Measurements from ENCODE around the gene CASP9.

Gene CASP9

GRCh38 chr1:15524021-15524282 lies at the start of gene CASP9:
TSS of gene CASP9 (minus strand) at chr1:15524215. CDS start at chr1:15524200, 15 bp downstream.
- Histone ChIP-seq H3K36me3 (ENCODE audit: insufficient read depth, low read length) (no peaks in the 10 kb centered on the region), H3K9ac (ENCODE audit: low read length) (peak within 1 kb of the TSS; percentile 47), H3K27ac (ENCODE audit: low read depth, low read length) (peak within 1 kb of the TSS; percentile 98), H3K27me3 (ENCODE audit: control insufficient read depth in 1 of 2, insufficient read depth in 2 of 2, low read length in 2 of 2) (no peaks in the 10 kb centered on the region), H3K4me3 (ENCODE audit: low read depth in 1 of 2, low read length in 2 of 2) (peak within 1 kb of the TSS; percentile 77 to 97), H3K9me3 (ENCODE audit: low read length) (no peaks in the 10 kb centered on the region), H3K4me1 (ENCODE audit: insufficient read depth, low read length) (peaks cover 29% of the 10 kb centered on the region)

- H3K27ac ChIP-seq (ENCODE audit: low read depth, low read length) = no peak overlapping the region
These were observed 49.5 kb upstream of the CASP9 start for GRCh38 chr1:15573477-15573876.

DNA sequence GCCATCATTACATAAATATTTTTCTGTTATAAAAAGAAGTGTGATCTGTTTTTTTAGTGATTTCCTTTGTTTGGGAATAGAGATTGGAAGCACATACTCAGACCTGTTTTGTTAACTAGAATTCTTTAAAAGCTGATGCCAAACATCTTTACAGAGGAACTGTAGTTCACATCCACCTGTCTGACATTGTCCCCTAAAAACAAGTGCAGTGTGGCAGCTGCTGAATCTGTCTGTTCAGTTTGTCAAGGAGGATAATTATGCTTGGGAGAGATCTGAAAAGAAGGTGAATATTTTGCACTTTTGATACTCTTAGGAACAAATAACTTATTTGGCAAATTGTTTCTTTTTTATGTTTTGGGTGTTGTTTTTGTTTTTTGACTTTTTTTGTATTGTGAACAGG lies 47.3 kb upstream of the CASP9 start:
- no peaks in the 10 kb centered on the region for H3K9me3 ChIP-seq (ENCODE audit: low read length)
- peaks cover 32% of the 10 kb centered on the region for H3K36me3 ChIP-seq (ENCODE audit: insufficient read depth, low read length)
- H3K27ac ChIP-seq (ENCODE audit: low read depth, low read length) = no peak overlapping the region
- no peak overlapping the region for H3K9ac ChIP-seq (ENCODE audit: low read length)
- no peaks in the 10 kb centered on the region for H3K27me3 ChIP-seq (ENCODE audit: control insufficient read depth in 1 of 2, insufficient read depth in 2 of 2, low read length in 2 of 2)
- no peak overlapping the region for H3K4me3 ChIP-seq (ENCODE audit: low read depth in 1 of 2, low read length in 2 of 2)
- H3K4me1 ChIP-seq (ENCODE audit: insufficient read depth, low read length) = no peaks in the 10 kb centered on the region

More at GRCh38 chr1:15573477-15573876, 49.5 kb upstream of the CASP9 start:
- no peak overlapping the region for H3K4me3 ChIP-seq (ENCODE audit: low read depth in 1 of 2, low read length in 2 of 2)
- H3K9me3 ChIP-seq (ENCODE audit: low read length) = no peaks in the 10 kb centered on the region
- H3K27me3 ChIP-seq (ENCODE audit: control insufficient read depth in 1 of 2, insufficient read depth in 2 of 2, low read length in 2 of 2) = no peaks in the 10 kb centered on the region
- H3K9ac ChIP-seq (ENCODE audit: low read length) = no peak overlapping the region
- peaks cover 10% of the 10 kb centered on the region for H3K36me3 ChIP-seq (ENCODE audit: insufficient read depth, low read length)
- no peaks in the 10 kb centered on the region for H3K4me1 ChIP-seq (ENCODE audit: insufficient read depth, low read length)

- no peak overlapping the region for H3K4me3 ChIP-seq (ENCODE audit: low read depth in 1 of 2, low read length in 2 of 2)
- H3K4me1 ChIP-seq (ENCODE audit: insufficient read depth, low read length) = no peaks in the 10 kb centered on the region
- no peak overlapping the region for H3K27ac ChIP-seq (ENCODE audit: low read depth, low read length)
- no peak overlapping the region for H3K9ac ChIP-seq (ENCODE audit: low read length)
- no peaks in the 10 kb centered on the region for H3K27me3 ChIP-seq (ENCODE audit: control insufficient read depth in 1 of 2, insufficient read depth in 2 of 2, low read length in 2 of 2)
- no peaks in the 10 kb centered on the region for H3K9me3 ChIP-seq (ENCODE audit: low read length)
- peaks cover 36% of the 10 kb centered on the region for H3K36me3 ChIP-seq (ENCODE audit: insufficient read depth, low read length)
These were observed 46.8 kb upstream of the CASP9 start for GRCh38 chr1:15570861-15571260.

DNA sequence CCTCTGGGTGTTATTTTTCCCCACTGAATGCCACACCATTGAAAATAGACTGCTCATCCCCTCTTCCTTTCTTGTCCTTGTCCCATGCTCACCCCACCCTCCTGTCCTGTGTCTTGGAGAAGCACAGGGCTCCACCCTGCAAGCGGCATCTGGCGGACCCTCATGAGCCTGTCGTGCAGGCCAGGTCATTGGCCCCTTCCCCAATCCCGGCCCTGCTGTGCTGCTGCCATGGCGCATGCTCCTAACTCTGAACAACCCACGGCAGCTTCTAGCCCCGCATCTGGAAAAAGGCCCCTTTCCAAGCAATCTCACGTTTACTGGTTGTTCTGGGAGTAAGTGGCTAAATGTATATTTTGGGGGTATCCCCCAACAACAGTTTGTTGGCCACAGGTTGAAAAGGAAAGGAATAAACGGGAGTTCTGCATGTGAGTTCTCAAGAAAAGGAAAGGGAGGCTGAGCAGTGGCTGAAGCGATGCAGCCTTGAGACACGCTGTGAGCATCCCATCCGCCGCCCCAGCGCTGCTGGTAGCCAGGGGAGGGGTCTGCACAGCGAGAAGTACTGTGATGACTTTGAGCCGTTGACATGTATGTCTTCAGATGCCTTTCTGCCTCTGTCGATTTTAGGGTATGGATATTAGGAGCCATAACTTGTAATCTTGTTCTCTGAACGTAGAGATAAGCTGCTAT lies 44.5 kb upstream of the CASP9 start:
- Histone ChIP-seq H3K27me3 (ENCODE audit: control insufficient read depth in 1 of 2, insufficient read depth in 2 of 2, low read length in 2 of 2) (no peaks in the 10 kb centered on the region), H3K4me3 (ENCODE audit: low read depth in 1 of 2, low read length in 2 of 2) (no peak overlapping the region), H3K27ac (ENCODE audit: low read depth, low read length) (no peak overlapping the region), H3K4me1 (ENCODE audit: insufficient read depth, low read length) (no peaks in the 10 kb centered on the region), H3K9me3 (ENCODE audit: low read length) (no peaks in the 10 kb centered on the region), H3K9ac (ENCODE audit: low read length) (no peak overlapping the region), H3K36me3 (ENCODE audit: insufficient read depth, low read length) (peaks cover 54% of the 10 kb centered on the region)

DNA sequence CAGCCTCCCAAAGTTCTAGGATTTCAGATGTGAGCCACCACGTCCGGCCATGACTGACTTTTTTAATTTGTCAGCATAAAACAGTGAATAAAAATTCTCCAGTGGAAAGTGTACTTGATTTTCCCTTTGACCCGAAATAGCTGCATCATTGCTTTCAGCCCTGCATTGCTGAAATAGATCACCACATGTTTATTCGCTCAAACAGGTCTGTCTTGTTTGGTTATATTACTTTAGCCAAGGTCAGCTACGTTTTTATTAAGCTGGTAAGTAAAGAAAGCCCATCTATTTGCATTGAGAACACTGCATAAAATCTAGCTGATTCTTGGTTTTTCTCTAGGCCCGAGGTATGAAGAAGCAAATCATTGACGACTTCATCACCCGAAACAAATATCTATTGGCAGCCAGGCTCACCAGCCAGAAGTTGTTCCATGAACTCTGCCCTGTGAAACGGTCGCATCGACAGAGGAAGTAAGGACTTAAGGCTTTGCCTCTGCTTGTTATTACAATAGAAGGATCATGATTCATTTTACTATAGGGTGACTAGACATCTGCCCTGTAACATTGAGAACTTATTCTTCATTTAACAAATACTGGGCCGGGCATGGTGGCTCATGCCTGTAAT lies 35.3 kb upstream of the CASP9 start:
- Histone ChIP-seq H3K27ac (ENCODE audit: low read depth, low read length) (no peak overlapping the region), H3K36me3 (ENCODE audit: insufficient read depth, low read length) (peaks cover 34% of the 10 kb centered on the region), H3K27me3 (ENCODE audit: control insufficient read depth in 1 of 2, insufficient read depth in 2 of 2, low read length in 2 of 2) (no peaks in the 10 kb centered on the region), H3K9me3 (ENCODE audit: low read length) (no peaks in the 10 kb centered on the region), H3K4me3 (ENCODE audit: low read depth in 1 of 2, low read length in 2 of 2) (no peak overlapping the region), H3K4me1 (ENCODE audit: insufficient read depth, low read length) (no peaks in the 10 kb centered on the region), H3K9ac (ENCODE audit: low read length) (no peak overlapping the region)

GRCh38 chr1:15558516-15558915 lies 34.5 kb upstream of the CASP9 start:
- Histone ChIP-seq H3K27ac (ENCODE audit: low read depth, low read length) (no peak overlapping the region), H3K27me3 (ENCODE audit: control insufficient read depth in 1 of 2, insufficient read depth in 2 of 2, low read length in 2 of 2) (no peaks in the 10 kb centered on the region), H3K36me3 (ENCODE audit: insufficient read depth, low read length) (peaks cover 27% of the 10 kb centered on the region), H3K9me3 (ENCODE audit: low read length) (no peaks in the 10 kb centered on the region), H3K9ac (ENCODE audit: low read length) (no peak overlapping the region), H3K4me1 (ENCODE audit: insufficient read depth, low read length) (no peaks in the 10 kb centered on the region), H3K4me3 (ENCODE audit: low read depth in 1 of 2, low read length in 2 of 2) (no peak overlapping the region)

- peaks cover 24% of the 10 kb centered on the region for H3K36me3 ChIP-seq (ENCODE audit: insufficient read depth, low read length)
- H3K9ac ChIP-seq (ENCODE audit: low read length) = no peak overlapping the region
- H3K27me3 ChIP-seq (ENCODE audit: control insufficient read depth in 1 of 2, insufficient read depth in 2 of 2, low read length in 2 of 2) = no peaks in the 10 kb centered on the region
- no peaks in the 10 kb centered on the region for H3K9me3 ChIP-seq (ENCODE audit: low read length)
- no peak overlapping the region for H3K27ac ChIP-seq (ENCODE audit: low read depth, low read length)
- H3K4me3 ChIP-seq (ENCODE audit: low read depth in 1 of 2, low read length in 2 of 2) = no peak overlapping the region
- H3K4me1 ChIP-seq (ENCODE audit: insufficient read depth, low read length) = no peaks in the 10 kb centered on the region
These were observed 33.6 kb upstream of the CASP9 start for GRCh38 chr1:15557594-15557993.

GRCh38 chr1:15557008-15557407 lies 33.0 kb upstream of the CASP9 start:
- no peak overlapping the region for H3K27ac ChIP-seq (ENCODE audit: low read depth, low read length)
- H3K4me3 ChIP-seq (ENCODE audit: low read depth in 1 of 2, low read length in 2 of 2) = no peak overlapping the region

GRCh38 chr1:15550573-15550972 lies 26.6 kb upstream of the CASP9 start:
- peaks cover 14% of the 10 kb centered on the region for H3K36me3 ChIP-seq (ENCODE audit: insufficient read depth, low read length)
- no peak overlapping the region for H3K4me3 ChIP-seq (ENCODE audit: low read depth in 1 of 2, low read length in 2 of 2)
- no peaks in the 10 kb centered on the region for H3K9me3 ChIP-seq (ENCODE audit: low read length)
- no peak overlapping the region for H3K9ac ChIP-seq (ENCODE audit: low read length)
- H3K27me3 ChIP-seq (ENCODE audit: control insufficient read depth in 1 of 2, insufficient read depth in 2 of 2, low read length in 2 of 2) = no peaks in the 10 kb centered on the region
- no peak overlapping the region for H3K27ac ChIP-seq (ENCODE audit: low read depth, low read length)
- H3K4me1 ChIP-seq (ENCODE audit: insufficient read depth, low read length) = no peaks in the 10 kb centered on the region

More at GRCh38 chr1:15557008-15557407, 33.0 kb upstream of the CASP9 start:
- Histone ChIP-seq H3K9ac (ENCODE audit: low read length) (no peak overlapping the region), H3K36me3 (ENCODE audit: insufficient read depth, low read length) (peaks cover 18% of the 10 kb centered on the region), H3K27me3 (ENCODE audit: control insufficient read depth in 1 of 2, insufficient read depth in 2 of 2, low read length in 2 of 2) (no peaks in the 10 kb centered on the region), H3K9me3 (ENCODE audit: low read length) (no peaks in the 10 kb centered on the region), H3K4me1 (ENCODE audit: insufficient read depth, low read length) (no peaks in the 10 kb centered on the region)

GRCh38 chr1:15546641-15547040 lies 22.6 kb upstream of the CASP9 start:
- peaks cover 44% of the 10 kb centered on the region for H3K36me3 ChIP-seq (ENCODE audit: insufficient read depth, low read length)
- no peaks in the 10 kb centered on the region for H3K9me3 ChIP-seq (ENCODE audit: low read length)
- H3K4me3 ChIP-seq (ENCODE audit: low read depth in 1 of 2, low read length in 2 of 2) = no peak overlapping the region
- no peaks in the 10 kb centered on the region for H3K4me1 ChIP-seq (ENCODE audit: insufficient read depth, low read length)
- H3K9ac ChIP-seq (ENCODE audit: low read length) = no peak overlapping the region
- no peak overlapping the region for H3K27ac ChIP-seq (ENCODE audit: low read depth, low read length)
- H3K27me3 ChIP-seq (ENCODE audit: control insufficient read depth in 1 of 2, insufficient read depth in 2 of 2, low read length in 2 of 2) = no peaks in the 10 kb centered on the region
